ENCODE results near the gene GASK1A. TPM values are rescaled to one million over a fixed set of nuclear protein-coding genes. Genes with fewer than 3 reads are reported as not detected.

GASK1A gene
- total RNA-seq, 1 experiment from 2014 or later: not detected

GRCh38 chr3:43030162-43030935, 51.2 kb downstream of the GASK1A start:
- ChIA-PET POLR2A (no interaction called here), CTCF (interaction anchor here (0.6 kb wide), 1 partner anchor 51 kb away, joined by 4 read pairs; no protein-coding TSS in a partner anchor)
- in situ Hi-C loops (cut with HindIII; ENCODE audit: low pct_unique_long_range_greater_than_20kb, low sequenced_read_pairs): no loop called here
- intact Hi-C loops (cut with micrococcal nuclease; ENCODE audit: unreplicated experiment): no loop called here
- TF ChIP-seq CTCF (IDR thresholded peaks at IDR 0.05) (no peak), SIN3A (IDR thresholded peaks at IDR 0.05; ENCODE audit: borderline replicate concordance, insufficient read depth, low read depth, low read length) (no peak), POLR2AphosphoS5 (IDR thresholded peaks at IDR 0.05; ENCODE audit: low read depth, low read length) (no peak), TCF7L2 (IDR thresholded peaks at IDR 0.05; ENCODE audit: low read depth, low read length) (no peak), REST (IDR thresholded peaks at IDR 0.05; ENCODE audit: insufficient read depth in 1 of 2, low read depth in 2 of 2, low read length in 1 of 2) (no peak)
- Histone ChIP-seq H3K9me3 (ENCODE audit: control insufficient read depth, insufficient read depth, low read depth, low read length) (no peaks in the 10 kb centered on the region), H3K36me3 (ENCODE audit: control insufficient read depth, insufficient read depth, low read length) (no peaks in the 10 kb centered on the region), H3K4me3 (ENCODE audit: low read depth in 2 of 2, low read length in 2 of 2) (no peak overlapping the region), H3K4me1 (ENCODE audit: control insufficient read depth, insufficient read depth, low read length) (no peaks in the 10 kb centered on the region), H3K27ac (ENCODE audit: low read length) (no peak overlapping the region), H3K27me3 (ENCODE audit: control insufficient read depth, insufficient read depth, low read length) (no peaks in the 10 kb centered on the region)
- DNase-seq (ENCODE audit: low read depth, low spot score): no peak
- no TSS peak for BruUV-seq (replicated peaks)
- ATAC-seq: no peak

- H3K27me3 ChIP-seq (ENCODE audit: control insufficient read depth, insufficient read depth, low read length): no peaks in the 10 kb centered on the region
- H3K4me3 ChIP-seq (ENCODE audit: low read depth in 2 of 2, low read length in 2 of 2): no peak overlapping the region
- intact Hi-C loops (cut with micrococcal nuclease; ENCODE audit: unreplicated experiment) (no loop called here), in situ Hi-C loops (cut with HindIII; ENCODE audit: low pct_unique_long_range_greater_than_20kb, low sequenced_read_pairs) (no loop called here)
- TF ChIP-seq POLR2AphosphoS5 (IDR thresholded peaks at IDR 0.05; ENCODE audit: low read depth, low read length) (no peak), REST (IDR thresholded peaks at IDR 0.05; ENCODE audit: insufficient read depth in 1 of 2, low read depth in 2 of 2, low read length in 1 of 2) (no peak), SIN3A (IDR thresholded peaks at IDR 0.05; ENCODE audit: borderline replicate concordance, insufficient read depth, low read depth, low read length) (no peak), CTCF (IDR thresholded peaks at IDR 0.05) (no peak), TCF7L2 (IDR thresholded peaks at IDR 0.05; ENCODE audit: low read depth, low read length) (no peak)
- no peaks in the 10 kb centered on the region for H3K36me3 ChIP-seq (ENCODE audit: control insufficient read depth, insufficient read depth, low read length)
- H3K4me1 ChIP-seq (ENCODE audit: control insufficient read depth, insufficient read depth, low read length): no peaks in the 10 kb centered on the region
- H3K9me3 ChIP-seq (ENCODE audit: control insufficient read depth, insufficient read depth, low read depth, low read length): no peaks in the 10 kb centered on the region
- H3K27ac ChIP-seq (ENCODE audit: low read length): no peak overlapping the region
- CTCF ChIA-PET: no interaction called here
- DNase-seq (ENCODE audit: low read depth, low spot score) (no peak), ATAC-seq (no peak)
- POLR2A ChIA-PET: no interaction called here
- no TSS peak for BruUV-seq (replicated peaks)
Measured at GRCh38 chr3:43031485-43031884, 52.4 kb downstream of the GASK1A start.
